IPS-15b (cell line): ENCODE results near the gene PUSL1.
"Not testable (repeated sequence)": the region's sequence is repeated elsewhere in the genome, so short reads cannot be mapped to it uniquely, and the experiment has no call there.

ENCODE experiments used
- H3K27me3 ChIP-seq: one replicate; pipeline ENCODE4 v1.6.1; 2013; ENCODE audit warnings: low read length; ENCODE audit not compliant: control insufficient read depth, insufficient read depth
- H3K36me3 ChIP-seq: one replicate; pipeline ENCODE4 v1.6.1; 2013; ENCODE audit warnings: low read length; ENCODE audit not compliant: control insufficient read depth, insufficient read depth
- H3K4me1 ChIP-seq: one replicate; pipeline ENCODE4 v1.6.1; 2013; ENCODE audit warnings: mild to moderate bottlenecking, low read length; ENCODE audit not compliant: control insufficient read depth, insufficient read depth
- H3K4me3 ChIP-seq: one replicate; pipeline ENCODE4 v1.5.1; 2013; ENCODE audit warnings: low read depth, low read length
- H3K9ac ChIP-seq: one replicate; pipeline ENCODE4 v1.6.1; 2013; ENCODE audit warnings: low read depth, mild to moderate bottlenecking, low read length
- H3K9me3 ChIP-seq: one replicate; pipeline ENCODE4 v1.6.1; 2013; ENCODE audit warnings: mild to moderate bottlenecking, low read length; ENCODE audit not compliant: control insufficient read depth, insufficient read depth

Gene PUSL1

DNA sequence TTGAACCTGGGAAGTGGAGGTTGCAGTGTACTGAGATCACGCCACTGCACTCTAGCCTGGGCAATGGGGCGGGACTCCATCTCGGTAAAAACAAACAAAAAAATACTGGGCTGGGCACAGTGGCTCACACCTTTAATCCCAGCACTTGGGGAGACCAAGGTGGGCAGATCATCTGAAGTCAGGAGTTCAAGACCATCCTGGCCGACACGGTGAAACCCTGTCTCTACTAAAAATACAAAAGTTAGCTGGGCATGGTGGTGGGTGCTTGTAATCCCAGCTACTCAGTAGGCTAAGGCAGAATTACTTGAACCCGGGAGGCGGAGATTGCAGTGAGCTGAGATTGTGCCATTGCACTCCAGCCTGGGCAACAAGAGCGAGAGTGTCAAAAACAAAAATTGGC lies 7.8 kb downstream of the PUSL1 start:
- not testable (repeated sequence) for H3K4me1 ChIP-seq, H3K27me3 ChIP-seq, H3K9ac ChIP-seq, H3K4me3 ChIP-seq, H3K9me3 ChIP-seq
- peaks cover 62% of the 10 kb centered on the region for H3K36me3 ChIP-seq

DNA sequence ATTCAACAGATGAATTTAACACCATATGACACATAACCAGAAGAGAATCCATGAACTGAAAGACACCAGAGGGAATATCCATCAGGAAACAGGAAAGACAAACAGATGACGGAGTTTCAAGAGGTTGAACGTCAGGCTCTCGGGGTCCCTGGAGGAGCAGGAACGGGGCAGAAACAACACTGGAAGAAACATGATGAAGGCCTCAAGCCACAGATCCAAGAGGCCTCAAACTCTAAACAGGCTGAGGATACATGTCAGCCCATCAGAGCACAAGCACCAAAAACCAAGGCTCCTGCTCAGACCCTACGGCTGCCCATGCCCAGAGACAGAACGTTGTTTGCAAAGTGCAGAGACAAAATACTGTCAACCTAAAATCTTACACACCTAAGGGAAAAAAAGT lies 9.0 kb downstream of the PUSL1 start:
- Histone ChIP-seq H3K9ac (no peak overlapping the region), H3K27me3 (no peaks in the 10 kb centered on the region), H3K36me3 (peaks cover 56% of the 10 kb centered on the region), H3K4me3 (no peak overlapping the region), H3K9me3 (no peaks in the 10 kb centered on the region), H3K4me1 (peaks cover 3% of the 10 kb centered on the region)

DNA sequence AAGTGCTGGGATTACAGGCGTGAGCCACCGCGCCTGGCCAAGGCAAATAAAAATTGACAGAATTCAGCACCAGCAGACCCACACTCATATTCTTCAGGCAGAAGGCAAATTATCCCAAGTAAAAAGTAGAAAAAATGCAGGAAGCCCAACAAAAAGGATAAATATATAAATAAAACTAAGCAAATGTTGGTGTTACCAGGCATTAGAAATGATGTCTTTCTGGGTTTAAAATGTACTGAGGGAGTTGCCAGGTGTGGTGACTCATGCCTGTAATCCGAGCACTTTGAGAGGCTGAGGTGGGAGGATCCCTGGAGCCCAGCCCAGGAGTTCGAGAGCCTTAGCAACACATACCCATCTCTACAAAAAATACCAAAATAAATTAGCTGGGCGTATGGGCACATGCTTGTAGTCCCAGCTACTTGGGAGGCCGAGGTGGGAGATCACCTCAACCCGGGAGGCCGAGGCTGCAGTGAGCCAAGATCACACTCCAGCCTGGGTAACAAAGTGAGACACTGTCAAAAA lies 9.8 kb downstream of the PUSL1 start:
- no peaks in the 10 kb centered on the region for H3K9me3 ChIP-seq
- peaks cover 49% of the 10 kb centered on the region for H3K36me3 ChIP-seq
- H3K4me1 ChIP-seq, result peaks cover 3% of the 10 kb centered on the region
- H3K4me3 ChIP-seq, result no peak overlapping the region
- no peaks in the 10 kb centered on the region for H3K27me3 ChIP-seq
- no peak overlapping the region for H3K9ac ChIP-seq

GRCh38 chr1:1318777-1319645 lies 10.6 kb downstream of the PUSL1 start:
- Histone ChIP-seq H3K27me3 (no peaks in the 10 kb centered on the region), H3K9me3 (no peaks in the 10 kb centered on the region), H3K4me1 (peaks cover 3% of the 10 kb centered on the region), H3K36me3 (peaks cover 40% of the 10 kb centered on the region), H3K4me3 (no peak overlapping the region), H3K9ac (no peak overlapping the region)

DNA sequence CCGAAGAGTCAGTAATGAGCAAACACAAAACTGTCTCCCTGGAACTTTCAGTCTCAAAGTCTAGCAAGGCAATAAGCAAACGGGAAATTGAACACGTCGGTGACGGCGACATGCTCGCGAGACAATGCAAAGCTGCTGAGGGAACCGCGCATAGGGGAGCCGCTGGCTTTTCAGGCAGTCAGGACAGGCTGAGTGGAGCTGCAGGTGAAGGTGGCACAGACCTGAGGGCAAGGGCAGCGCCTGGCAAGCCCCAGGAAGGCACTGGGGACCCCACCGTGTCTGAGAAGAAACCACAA lies 11.2 kb downstream of the PUSL1 start:
- Histone ChIP-seq H3K9me3 (no peaks in the 10 kb centered on the region), H3K4me1 (peaks cover 3% of the 10 kb centered on the region), H3K36me3 (peaks cover 35% of the 10 kb centered on the region), H3K9ac (no peak overlapping the region), H3K4me3 (no peak overlapping the region), H3K27me3 (no peaks in the 10 kb centered on the region)

DNA sequence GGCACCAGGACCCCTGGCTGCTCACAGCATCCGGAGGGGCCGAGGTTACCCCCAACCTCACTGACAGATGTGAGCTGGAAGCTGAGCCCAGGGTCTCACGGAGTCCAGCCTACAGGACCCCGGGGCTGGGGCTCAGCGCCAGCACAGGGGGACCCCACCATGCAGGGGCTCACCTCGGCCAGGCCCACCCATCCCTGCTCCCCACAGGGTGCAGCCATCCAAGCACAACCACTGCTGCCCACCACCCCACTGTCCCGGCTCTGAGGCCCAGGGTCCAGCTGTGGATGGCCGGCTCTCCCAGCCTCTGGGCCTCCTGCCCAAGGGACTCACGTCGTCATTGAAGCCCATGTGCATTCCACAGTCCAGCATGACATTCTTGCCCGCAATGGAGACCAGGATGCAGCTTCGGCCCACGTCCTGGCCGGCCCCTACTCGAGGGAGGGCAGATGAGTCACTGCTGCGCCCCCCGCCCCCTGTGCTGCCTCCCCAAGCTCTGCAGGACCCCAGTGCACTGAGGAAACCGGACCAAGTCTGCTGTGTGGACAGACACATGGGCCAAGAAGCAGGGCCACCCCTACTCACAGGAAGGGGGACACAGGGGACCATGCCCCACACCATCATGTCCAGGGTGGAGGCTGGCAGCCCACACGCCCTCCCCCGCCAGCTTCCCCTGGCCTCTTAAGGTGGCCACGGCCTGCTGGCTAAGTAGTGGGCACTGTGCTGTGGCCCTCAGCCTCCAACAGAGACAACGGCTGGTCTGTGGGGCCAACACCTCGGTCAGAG lies 12.5 kb downstream of the PUSL1 start:
- Histone ChIP-seq H3K4me1 (peaks cover 3% of the 10 kb centered on the region), H3K4me3 (no peak overlapping the region), H3K36me3 (peaks cover 29% of the 10 kb centered on the region), H3K27me3 (no peaks in the 10 kb centered on the region), H3K9me3 (no peaks in the 10 kb centered on the region), H3K9ac (no peak overlapping the region)

DNA sequence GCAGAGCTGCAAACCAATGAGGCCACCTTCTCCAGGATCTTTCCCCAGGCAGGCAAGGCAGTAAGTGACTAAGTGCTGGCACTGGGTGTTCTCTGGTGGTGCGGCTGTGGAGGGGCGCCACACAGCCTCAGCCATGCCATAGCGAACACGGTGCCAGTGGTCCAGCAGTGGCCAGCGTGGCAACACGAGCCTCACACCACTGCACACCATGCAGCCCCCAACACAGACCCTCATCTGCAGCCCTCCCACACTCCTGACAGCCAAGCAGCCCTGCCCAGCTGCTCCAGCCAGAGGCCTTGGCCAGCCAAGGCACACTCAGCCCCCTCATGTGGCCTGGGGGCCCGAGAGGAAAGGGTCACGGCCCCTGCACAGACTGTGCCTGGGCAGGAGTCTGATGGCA lies 13.1 kb downstream of the PUSL1 start:
- peaks cover 29% of the 10 kb centered on the region for H3K36me3 ChIP-seq
- no peak overlapping the region for H3K4me3 ChIP-seq
- H3K9ac ChIP-seq, result no peak overlapping the region
- H3K9me3 ChIP-seq, result no peaks in the 10 kb centered on the region
- H3K4me1 ChIP-seq, result peaks cover 3% of the 10 kb centered on the region
- H3K27me3 ChIP-seq, result no peaks in the 10 kb centered on the region

DNA sequence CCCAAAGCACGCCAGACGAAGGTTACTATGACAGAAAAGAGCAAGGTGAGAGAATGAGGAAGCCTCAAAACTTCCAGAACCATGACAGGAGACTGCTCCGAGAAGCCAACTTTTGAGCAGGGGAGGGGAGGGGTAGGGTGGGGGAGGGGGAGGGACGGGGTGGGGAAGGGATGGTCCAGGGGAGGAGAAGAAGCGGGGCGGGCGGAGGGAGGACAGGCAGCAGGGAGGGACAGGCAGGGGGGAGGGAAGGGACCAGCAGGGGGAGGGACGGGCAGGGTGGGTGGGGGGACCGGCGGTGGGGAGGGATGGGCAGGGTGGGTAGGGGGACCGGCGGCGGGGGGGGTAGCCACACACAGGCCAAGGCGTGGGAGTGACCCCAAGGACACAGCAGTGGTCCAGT lies 14.0 kb downstream of the PUSL1 start:
- no peak overlapping the region for H3K9ac ChIP-seq
- peaks cover 35% of the 10 kb centered on the region for H3K36me3 ChIP-seq
- H3K4me3 ChIP-seq, result no peak overlapping the region
- H3K27me3 ChIP-seq, result no peaks in the 10 kb centered on the region
- no peaks in the 10 kb centered on the region for H3K9me3 ChIP-seq
- peaks cover 3% of the 10 kb centered on the region for H3K4me1 ChIP-seq

DNA sequence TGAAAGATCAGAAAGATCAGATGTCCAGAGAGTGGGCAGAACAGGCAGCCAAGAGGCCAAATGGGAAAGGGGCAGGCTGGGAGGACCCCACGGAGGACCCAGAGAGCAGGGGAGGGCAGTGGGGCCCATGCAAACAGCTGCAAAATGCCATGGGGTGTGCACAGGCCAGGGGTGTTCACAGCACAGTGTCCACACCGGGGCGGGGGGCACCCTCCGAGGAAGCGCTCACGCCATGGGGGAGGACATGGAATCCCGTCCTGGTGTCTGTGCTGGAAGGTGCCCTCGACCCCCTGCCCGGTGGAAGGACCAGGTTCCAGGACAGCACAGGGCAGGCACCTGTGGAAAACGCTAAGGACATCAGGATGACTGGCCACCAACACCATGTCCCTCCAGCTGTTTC lies 14.6 kb downstream of the PUSL1 start:
- peaks cover 3% of the 10 kb centered on the region for H3K4me1 ChIP-seq
- H3K4me3 ChIP-seq, result no peak overlapping the region
- H3K27me3 ChIP-seq, result no peaks in the 10 kb centered on the region
- H3K36me3 ChIP-seq, result peaks cover 36% of the 10 kb centered on the region
- no peaks in the 10 kb centered on the region for H3K9me3 ChIP-seq
- no peak overlapping the region for H3K9ac ChIP-seq

DNA sequence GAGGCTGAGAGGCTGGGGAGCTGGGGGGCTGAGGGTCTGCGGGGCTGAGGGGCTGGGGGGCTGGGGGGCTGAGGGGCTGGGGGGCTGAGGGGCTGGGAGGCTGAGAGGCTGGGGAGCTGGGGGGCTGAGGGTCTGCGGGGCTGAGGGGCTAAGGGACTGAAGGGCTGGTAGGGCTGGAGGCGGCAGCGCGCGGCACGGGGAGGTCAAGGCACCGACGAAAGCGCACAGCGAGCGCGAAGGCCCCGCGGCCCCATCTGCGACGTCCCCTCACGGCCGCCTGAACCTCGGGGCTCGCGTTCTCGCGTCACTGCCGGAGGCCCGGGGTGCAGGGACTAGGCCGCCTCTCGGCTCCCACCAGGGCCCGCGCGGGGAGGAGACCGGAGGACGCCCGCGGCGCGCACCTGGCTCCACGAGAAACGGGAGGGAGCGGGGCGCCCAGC lies 15.7 kb downstream of the PUSL1 start:
- H3K4me3 ChIP-seq, result peak overlapping the region; percentile 71
- H3K27me3 ChIP-seq, result no peaks in the 10 kb centered on the region
- peaks cover 3% of the 10 kb centered on the region for H3K4me1 ChIP-seq
- H3K9me3 ChIP-seq, result no peaks in the 10 kb centered on the region
- peak overlapping the region; percentile 79 for H3K9ac ChIP-seq
- H3K36me3 ChIP-seq, result peaks cover 32% of the 10 kb centered on the region

DNA sequence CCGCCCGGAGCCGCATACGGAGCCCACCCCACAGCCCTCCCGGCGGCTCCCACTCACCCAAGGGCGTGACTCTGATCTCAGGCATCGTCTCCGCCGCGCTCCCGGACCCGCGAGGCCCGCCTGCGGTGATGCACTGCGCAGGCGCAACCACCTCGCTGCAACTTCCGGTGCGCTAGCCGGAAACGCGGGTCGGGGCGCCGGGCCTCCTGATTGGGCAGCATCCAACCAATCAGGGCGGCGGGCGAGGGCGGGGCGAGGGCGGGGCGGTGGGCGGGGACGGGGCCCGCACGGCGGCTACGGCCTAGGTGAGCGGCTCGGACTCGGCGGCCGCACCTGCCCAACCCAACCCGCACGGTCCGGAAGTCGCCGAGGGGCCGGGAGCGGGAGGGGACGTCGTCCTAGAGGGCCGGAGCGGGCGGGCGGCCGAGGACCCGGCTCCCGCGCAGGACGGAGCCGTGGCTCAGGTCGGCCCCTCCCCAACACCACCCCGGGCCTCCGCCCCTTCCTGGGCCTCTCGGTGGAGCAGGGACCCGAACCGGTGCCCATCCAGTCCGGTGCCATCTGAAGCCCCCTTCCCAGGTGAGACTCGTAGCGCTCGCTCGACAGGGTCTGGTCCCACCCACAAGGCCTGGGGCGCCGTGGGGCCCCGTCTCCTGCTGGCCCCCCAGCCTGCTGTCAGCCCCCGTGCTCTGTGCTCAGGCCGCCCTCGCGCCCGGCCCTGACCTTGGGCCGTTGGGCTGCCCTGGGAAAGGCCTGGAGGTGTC lies 16.3 kb downstream of the PUSL1 start, which contains the start of the genes CPTP and INTS11:
CPTP (plus strand) TSS at position 279 of the 764 bp plus-strand sequence. CDS start 2,109 bp downstream, outside the sequence.
INTS11 (minus strand) TSS at position 137 of the 764 bp plus-strand sequence; CDS start at position 85, 52 bp downstream.
- no peaks in the 10 kb centered on the region for H3K27me3 ChIP-seq
- peak within 1 kb of the TSS; percentile 71 for H3K4me3 ChIP-seq
- no peaks in the 10 kb centered on the region for H3K9me3 ChIP-seq
- H3K9ac ChIP-seq, result peak within 1 kb of the TSS; percentile 79
- H3K4me1 ChIP-seq, result peaks cover 3% of the 10 kb centered on the region
- H3K36me3 ChIP-seq, result peaks cover 26% of the 10 kb centered on the region
